Measurements from ENCODE around the gene CELF5.

- TF ChIP-seq EZH2phosphoT487 (IDR thresholded peaks at IDR 0.05; ENCODE audit: insufficient read depth, low read depth) (no peak), EZH2 (IDR thresholded peaks at IDR 0.05; ENCODE audit: insufficient read depth, poor library complexity, severe bottlenecking) (no peak)
Measured at GRCh38 chr19:3257071-3257470, 32.6 kb downstream of the CELF5 start.

Measured in GM23248 (cell line).